GM19468 (cell line): Measurements from ENCODE around the gene TBX3.

ENCODE experiments used
- ATAC-seq: cut with Tn5 transposase; IDR thresholded peaks from one replicate; pipeline ENCODE4 v1.9.1; 2021; ENCODE audit warnings: mild to moderate bottlenecking, moderate library complexity, moderate number of reproducible peaks; ENCODE audit not compliant: unreplicated experiment; ENCODE audit errors: extremely low read depth

The TBX3 gene

GRCh38 chr12:114669401-114670290, 14.3 kb downstream of the TBX3 start:
- no peak for ATAC-seq

DNA sequence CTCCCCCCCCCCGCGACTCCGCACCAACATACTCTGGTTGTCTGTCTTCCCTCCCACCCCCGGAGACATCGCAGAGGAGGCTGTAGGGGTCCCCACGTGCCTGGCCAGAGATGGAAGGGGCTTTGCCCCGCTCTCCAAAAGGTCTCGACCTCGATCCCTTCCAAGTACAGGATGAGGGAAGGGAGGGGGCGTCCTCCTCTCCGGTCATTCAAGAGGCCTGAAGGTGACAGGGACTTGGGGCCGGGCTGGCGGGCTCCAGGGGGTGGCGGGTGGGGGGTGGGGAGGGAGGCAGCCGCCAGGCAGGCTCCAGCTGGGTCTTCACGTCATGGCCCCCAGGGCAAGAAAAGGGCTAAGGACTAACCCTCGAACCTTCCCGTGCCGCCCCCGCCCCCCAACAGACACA, 15.1 kb downstream of the TBX3 start:
- no peak for ATAC-seq

DNA sequence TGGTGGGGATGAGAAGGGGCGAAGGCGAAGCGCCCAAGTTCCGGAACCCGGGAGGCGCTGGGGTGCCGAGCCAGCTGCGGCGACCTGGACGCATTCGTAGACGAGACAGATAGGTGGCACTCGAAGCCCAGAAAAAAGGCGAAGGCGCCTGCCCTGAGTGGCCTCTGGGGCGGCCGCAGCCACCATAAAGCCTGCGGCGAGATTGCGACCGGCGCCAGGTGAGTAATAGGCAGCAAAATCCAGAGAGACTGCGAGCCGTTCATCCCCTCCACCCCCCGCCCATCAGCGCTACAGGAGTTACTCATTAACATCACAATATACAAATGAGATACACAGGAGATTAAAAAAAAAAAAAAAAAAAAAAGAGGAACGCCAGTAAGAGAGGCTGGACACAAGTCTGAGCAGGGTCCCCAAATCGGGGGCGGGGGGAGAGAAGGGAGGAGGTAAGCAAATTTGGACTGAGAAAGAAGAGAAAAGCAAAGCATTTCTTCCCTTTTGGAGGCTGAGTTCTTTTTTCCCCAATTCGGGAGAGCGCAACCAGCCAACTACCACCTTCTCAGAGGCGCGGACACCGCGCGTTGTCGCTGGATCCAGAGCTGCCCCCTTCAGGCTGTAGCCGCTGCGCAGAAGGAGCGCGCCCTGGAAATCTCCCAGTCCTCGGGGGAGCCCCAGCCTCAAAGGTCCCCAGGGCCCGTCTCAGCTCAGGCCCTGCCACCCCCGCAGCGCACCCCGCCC, 15.7 kb downstream of the TBX3 start:
- no peak for ATAC-seq

GRCh38 chr12:114667669-114668150, 16.3 kb downstream of the TBX3 start:
- no peak for ATAC-seq

DNA sequence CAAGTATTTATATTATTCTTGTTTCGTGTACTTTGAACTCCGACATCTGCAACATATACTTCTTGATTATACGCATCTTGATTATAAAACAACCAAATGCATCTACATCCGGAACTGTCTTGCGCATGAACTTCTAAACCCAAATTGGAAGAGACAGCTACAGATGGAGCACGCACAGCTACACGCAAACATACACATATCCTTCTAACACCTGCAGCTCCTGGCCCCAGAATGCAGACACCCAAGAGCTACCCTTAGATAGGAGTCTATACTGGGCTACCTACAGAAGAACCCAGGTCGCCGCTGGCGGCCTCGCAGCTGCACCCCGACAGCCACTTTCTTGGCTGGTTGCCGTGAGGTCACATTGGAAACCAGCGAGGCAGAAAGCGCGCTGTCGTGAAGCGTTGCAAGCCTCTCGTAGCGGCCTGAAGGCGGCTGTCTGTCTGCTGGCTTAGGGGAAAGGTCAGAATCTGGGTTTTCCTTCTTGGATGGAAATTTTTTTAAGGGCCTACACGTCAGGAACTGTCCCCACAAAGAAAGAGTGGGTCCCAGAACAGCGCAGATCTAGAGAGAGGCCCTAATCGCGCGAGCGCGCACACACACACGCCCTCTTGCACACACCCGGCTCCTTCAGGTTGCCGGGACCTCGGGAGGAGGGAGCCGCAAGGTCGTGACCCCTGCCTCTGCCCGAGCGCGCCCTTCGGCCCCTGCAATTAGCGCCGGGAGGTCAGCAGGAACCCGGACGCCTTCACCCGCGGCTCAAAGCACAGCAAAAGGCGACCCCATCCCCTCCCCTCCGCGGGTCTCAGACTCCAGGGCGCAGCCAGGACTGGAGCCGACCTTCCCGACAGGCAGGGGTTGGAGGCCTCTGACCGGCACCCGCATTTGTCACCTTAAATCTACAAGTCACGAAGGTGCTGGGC, 17.0 kb downstream of the TBX3 start:
- no peak for ATAC-seq

- no peak for ATAC-seq
Measured at GRCh38 chr12:114665411-114666260, 18.3 kb downstream of the TBX3 start.

DNA sequence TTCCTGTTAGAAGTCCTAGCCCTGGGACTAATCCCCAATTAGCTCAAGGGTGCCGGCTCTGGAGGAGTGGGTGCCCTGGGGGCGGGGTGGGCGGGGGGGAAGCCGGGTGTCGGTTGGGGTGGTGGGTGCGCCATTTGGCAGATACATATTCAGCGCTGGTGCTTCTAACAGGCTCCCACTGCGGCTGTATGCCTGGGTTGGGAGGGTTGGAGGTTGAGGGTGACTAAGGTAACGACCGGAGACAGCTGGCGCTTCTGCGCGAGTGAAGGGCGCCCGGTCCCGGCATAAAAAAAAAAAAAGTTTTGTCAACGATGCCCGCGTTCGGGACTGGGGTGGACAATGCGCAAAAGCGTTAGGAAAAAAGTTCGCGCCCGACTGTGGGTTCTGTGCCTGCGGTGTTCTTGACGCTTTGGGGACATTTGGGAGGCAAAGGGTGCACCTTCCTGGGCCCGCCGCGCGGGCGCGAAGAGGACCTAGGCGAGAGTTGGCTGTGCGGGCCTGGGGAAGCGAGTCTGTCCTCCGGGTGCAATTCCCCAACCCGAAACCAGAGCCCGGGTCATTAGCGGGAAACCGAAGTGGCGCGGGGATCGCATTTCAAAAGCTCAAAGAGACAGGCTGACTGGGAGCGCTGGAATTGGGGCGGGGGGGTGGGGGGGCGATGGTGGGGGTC, 19.2 kb downstream of the TBX3 start:
- ATAC-seq, result no peak

GRCh38 chr12:114662512-114663177, 21.3 kb downstream of the TBX3 start:
- ATAC-seq, result no peak

DNA sequence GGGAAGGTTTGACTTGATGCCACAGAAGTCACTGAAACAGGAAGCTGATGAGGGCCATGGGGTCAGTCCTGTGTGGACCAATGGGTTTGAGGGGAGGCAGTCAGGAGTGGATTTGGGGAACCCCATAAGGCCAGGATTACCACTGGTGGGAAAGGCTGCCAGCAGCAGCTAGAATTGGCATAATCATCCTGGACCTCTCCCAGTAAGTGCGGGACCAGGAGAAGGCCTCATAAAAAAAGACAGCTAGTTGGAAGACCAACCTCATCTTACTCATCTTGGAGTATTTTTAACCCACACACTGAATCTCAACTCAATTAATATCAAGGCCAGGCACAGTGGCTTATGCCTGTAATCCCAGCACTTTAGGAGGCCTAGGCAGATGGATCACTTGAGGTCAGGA, 22.7 kb downstream of the TBX3 start:
- ATAC-seq, result no peak

GRCh38 chr12:114659084-114659483, 24.9 kb downstream of the TBX3 start:
- ATAC-seq, result no peak

- no peak for ATAC-seq
Measured at GRCh38 chr12:114658002-114658441, 26.0 kb downstream of the TBX3 start.

GRCh38 chr12:114657597-114657920, 26.4 kb downstream of the TBX3 start:
- ATAC-seq, result no peak

- ATAC-seq, result no peak
Measured at GRCh38 chr12:114656906-114657596, 26.9 kb downstream of the TBX3 start.

- ATAC-seq, result no peak
Measured at GRCh38 chr12:114655934-114656749, 27.8 kb downstream of the TBX3 start.

- ATAC-seq, result no peak
Measured at GRCh38 chr12:114649585-114649984, 34.4 kb downstream of the TBX3 start.

DNA sequence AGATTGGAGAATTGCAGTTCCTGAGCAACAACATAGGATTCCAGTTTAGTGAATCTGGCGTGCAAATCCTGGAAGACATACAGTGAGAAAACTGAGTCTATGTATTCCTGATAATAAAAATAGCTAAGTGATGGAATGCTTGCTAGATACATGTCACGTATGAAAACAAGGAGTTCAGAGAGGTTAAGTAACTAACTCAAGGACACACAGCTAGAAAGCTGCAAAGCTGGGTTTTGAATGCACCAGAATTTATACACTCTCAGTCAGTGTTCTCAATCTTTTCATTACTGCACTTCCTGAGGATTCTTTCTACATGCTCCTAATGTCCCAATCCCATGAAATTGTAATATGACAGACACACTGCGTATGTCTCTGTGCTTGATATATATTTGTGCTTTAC, 35.3 kb downstream of the TBX3 start:
- no peak for ATAC-seq
